Fibroblast of skin of abdomen (primary cell): ENCODE results near the gene KRTAP6-1.

Source experiments
- DNase-seq: peaks from one replicate; pipeline ENCODE4 v3.0.0-alpha.2; 2013

KRTAP6-1 gene

DNA sequence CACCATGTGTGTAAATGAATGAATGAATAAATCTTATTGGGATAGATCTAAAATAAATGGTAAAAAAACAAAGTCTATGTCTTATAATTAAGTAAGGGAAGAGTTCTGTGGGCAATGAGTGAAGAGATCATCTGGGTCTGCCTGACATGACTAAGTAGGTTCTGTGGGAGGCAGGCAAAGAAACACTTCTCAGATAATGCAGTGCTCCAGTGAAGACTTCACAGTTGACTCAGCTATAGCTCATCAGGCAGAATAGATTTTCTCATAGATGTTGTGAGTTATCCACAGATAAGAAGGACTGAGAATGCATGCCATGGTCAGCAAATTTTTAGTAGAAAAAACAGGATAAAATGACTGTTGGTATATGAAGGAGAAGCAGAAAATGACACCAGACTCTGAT, 36.0 kb downstream of the KRTAP6-1 start:
- no peak for DNase-seq

DNA sequence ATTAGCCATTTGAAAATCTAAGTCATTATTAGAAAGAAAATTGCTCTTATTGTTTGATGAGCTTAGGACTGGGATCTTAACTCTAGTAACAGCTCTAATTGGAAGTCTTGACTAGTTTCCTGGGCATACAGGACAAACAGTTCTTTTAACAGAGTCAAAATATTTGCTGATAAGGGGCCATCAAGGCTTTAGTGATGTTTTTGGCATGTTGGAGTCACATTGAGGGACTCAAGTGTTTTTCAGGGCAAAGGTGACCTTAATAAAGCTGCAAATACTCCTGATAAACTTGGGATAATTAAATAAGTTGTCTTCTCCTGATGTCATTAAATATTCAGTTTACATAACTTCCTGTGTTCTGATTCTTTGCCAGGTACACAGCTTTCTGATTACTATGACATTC, 46.1 kb downstream of the KRTAP6-1 start:
- no peak for DNase-seq

DNA sequence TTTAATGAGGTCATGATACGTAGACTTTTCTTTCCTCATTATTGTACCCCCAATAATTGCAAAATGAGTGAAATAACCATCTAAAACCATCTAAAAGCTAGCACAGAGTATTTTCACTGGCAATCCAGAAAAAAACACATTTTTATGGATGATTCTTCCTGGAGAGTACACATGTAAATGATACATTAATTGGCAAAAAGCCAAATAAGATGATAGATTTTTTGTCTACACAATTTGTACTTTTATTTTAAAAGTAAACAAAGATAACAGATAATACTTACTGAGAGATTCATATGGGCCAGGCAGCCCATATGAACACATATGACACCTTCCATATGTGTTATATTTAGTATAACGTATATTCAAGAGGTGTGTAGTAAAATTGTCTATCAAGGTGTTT, 50.1 kb downstream of the KRTAP6-1 start:
- DNase-seq = no peak
